NOMO-1 (cell line): ENCODE results near the gene CDKN2A.

ENCODE experiments used
- DNase-seq, 2 experiments: peaks; one replicate each; lab custom pipeline; 2025; ENCODE audit not compliant: unreplicated experiment in 2 of 2; lab: John Stamatoyannopoulos, UW

Gene CDKN2A

DNA sequence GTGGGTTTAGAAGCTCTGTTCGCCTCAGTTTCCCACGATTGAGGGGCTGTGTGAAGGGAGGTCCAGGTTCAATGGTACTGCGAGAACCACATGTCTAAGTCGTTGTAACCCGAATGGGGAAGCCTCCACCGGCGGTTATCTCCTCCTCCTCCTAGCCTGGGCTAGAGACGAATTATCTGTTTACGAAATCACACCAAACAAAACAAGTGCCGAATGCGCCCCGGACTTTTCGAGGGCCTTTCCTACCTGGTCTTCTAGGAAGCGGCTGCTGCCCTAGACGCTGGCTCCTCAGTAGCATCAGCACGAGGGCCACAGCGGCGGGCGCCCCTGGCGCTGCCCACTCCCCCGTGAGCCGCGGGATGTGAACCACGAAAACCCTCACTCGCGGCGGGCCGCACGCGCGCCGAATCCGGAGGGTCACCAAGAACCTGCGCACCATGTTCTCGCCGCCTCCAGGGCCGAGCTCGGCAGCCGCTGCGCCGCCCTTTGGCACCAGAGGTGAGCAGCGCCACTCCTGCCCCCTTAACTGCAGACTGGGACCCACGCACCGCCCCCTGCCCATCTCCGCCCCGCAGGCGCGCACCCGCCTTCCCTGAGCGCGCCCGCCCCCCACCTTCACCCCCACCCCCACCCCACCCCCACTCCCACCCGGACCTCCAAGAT lies at the start of gene CDKN2A:
Gene CDKN2A, minus strand, starts transcription at position 500 of the 663 bp plus-strand sequence.
- DNase-seq = no peak

DNA sequence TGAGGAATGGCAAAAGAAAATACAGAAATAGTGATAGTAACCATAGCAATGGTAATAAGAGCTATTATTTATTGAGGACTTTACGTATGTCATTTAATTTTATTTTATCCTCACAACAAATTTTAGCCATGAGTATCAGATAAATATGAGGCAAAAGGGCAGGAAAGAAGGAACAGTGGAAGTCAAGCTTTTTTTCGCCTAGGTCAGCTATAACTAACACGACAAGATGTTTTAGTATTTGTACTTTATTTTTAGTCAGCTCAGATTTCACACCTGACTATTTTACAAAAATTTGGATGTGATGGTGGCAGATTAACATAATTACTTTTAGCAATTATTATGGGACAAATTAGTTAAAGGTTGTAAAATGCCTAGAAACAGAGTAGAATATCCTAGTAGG lies 49.7 kb upstream of the CDKN2A start:
- no peak for DNase-seq

DNA sequence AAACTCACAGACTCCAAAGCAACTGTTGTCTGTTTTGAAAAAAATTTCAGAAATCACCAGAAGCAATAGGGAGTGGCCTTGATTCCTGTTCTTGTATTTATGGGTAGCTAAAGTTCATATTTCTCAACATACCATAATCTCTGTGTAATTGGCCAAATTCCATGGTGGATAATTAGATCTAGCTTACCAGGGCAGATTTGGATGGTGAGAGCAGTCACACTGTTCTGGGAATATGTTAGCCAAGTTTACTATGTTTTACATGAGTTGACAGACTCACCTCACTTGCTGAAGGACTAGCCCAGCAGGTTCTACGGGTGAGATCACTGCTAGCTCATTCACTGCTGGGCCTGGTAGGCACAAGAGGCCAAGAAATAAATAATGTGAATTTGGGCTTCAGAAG lies 47.6 kb upstream of the CDKN2A start:
- DNase-seq = no peak

DNA sequence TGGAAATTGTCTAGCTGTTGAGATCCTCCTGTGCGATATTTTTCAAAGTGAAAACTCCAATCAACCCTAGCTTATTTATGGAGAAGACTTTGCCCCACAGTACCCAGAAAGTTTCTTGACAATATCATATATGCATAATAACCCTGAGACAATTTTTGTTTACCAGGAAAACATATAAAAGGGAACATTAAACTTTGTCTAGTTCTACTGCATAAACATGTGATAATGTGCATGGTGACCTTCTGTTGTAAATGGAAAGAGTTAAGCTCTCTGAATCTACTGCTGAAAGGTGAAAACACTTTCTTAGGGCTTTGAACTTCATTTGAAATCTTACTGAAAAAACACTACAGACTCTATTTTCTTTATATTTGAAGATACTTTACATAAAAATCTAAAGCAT lies 47.2 kb upstream of the CDKN2A start:
- DNase-seq = no peak

DNA sequence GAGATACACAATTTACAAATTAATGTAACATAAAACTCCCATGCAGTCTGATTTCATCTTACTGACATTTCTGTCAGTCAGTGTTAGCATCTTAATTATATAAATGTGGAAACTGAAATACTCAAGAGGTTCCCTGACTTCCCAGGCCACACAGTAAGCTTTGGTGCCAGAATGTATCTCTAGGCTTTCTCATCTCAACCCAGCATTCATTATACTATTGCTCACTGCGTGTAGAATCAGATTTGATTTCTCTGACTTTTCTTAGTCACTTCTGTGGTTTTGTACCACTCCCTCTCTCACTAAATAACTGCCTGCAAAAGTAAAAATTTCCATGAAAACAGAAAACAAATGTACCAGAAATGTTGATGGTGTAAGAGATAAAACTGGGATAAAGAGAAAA lies 46.6 kb upstream of the CDKN2A start:
- DNase-seq = no peak

DNA sequence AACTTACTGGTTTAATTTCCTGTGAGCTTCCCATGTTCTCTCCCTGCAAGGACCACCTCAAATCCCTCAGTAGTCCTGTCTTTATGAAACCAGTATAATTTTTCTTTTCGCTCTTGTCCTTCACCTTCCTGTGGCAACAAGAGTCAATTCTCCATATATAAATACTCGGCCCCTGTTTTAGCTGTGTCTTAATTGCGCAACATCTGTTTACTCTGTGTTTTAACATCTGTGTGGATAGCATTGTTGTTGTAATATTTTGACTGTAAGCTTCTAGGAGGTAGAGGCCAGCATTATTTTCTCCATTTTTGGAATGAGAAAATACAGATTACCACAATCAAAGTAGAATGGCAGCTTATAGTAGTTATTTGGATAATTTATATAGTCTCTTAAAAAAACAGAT lies 45.1 kb upstream of the CDKN2A start:
- DNase-seq = no peak

DNA sequence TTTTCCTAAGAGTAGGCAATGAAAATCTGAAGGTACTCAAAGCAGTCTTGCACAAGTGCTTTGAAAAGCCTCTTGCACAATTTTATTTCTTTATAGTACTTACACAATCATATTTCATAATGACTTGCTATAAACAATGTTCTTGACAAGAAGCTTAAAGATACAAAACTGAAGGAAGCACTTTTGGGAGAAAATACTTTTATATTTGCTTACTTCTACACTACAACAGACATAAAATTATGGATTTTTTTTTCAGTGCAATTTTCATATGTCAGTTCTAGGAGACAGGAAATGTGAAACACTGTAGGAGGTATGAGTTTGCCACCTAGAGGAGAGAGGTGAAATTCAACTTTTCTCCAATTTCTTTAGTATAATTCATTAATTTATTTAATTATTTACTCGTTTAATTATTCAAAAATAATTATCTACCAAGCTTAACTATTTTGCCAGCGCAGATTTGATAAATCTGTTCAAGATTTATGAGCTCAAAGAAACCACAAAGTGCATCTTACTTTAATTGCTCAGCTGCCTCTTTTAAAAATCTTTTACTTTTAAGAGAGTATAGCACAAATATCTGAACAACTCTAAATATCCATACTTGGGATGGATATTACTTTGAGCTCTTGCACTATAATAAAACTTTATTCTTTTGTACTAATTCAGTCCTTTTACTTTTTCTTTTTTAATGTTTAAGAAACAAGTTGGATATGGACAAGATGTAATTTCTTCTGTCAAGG lies 43.9 kb upstream of the CDKN2A start:
- no peak for DNase-seq

DNA sequence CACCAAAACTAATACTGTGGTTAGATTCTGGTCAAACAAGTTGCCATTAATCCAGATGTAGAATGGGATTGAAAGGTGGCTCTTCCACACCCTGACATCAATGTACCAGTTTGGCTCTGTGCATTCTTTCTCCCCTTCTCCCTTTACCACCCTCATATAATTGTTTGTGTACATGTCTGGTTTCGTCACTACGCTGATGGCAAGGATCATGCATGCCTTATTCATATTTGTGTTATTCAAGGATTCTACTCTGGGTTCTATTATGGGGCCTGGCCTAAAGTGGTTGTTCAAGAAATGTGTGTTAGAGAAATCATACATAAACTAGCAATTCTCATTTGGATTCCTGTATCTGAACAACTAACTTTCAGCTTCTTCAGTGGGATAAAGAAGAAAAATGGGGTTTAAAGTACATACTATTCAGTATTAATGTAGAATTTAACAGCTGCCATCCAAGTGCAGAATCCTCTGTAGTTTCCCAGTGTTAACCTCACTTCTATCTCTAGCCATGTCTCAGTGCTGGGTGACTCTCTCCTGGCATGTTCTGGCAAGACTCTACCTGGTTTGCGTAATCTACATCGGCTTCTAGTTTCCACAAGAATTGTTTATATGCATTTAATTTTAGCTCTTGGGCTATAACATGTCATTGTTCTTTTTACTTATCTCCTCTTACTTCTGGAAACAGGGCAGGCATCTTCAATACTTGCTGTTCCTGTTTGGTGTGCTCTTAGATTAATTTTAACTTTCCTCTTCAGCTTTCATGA lies 42.9 kb upstream of the CDKN2A start:
- DNase-seq = no peak

DNA sequence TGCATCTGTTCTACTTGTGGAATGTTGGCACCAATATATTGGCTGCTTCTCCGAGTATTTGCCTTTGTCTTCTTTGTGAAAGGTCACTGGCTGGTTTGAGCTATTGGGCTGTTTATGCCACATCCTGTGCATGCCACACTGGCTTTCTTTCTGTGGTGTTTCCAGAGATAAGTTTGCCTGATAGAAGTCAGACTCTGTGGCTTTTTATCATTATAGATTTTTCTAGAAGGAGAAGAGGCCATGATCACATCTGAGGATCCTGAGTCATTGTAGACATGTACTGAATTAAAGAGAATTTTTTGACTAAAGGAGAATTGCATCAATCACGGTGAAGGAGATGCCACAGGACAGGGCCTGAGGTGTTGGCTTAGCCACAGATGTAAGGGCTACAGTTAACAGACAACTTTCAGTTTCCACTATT lies 41.4 kb upstream of the CDKN2A start:
- no peak for DNase-seq

DNA sequence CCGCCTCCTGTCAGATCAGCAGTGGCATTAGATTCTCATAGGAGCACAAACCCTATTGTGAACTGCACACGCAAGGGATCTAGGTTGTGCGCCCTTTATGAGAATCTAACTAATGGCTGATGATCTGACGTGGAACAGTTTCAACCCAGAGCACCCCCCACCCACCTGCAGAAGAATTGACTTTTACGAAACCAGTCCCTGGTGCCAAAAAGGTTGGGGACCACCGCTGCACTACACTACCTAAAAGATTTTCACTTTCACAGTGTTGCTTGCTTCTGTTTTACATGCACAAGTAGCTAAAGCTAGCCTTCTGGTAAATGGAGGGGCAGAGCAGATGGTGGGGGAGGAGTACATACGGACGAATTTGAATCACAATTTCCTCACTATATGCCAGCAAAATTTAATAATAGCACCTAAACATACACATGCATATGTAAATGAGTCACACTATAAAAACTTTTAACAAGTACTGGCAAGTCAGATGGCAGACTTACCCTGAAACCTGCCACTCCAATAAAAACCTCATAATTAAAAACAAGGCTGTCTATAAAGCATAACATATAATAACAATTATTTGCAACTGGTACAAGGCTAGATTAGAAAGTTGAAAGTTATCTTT lies 38.9 kb upstream of the CDKN2A start:
- DNase-seq = no peak

DNA sequence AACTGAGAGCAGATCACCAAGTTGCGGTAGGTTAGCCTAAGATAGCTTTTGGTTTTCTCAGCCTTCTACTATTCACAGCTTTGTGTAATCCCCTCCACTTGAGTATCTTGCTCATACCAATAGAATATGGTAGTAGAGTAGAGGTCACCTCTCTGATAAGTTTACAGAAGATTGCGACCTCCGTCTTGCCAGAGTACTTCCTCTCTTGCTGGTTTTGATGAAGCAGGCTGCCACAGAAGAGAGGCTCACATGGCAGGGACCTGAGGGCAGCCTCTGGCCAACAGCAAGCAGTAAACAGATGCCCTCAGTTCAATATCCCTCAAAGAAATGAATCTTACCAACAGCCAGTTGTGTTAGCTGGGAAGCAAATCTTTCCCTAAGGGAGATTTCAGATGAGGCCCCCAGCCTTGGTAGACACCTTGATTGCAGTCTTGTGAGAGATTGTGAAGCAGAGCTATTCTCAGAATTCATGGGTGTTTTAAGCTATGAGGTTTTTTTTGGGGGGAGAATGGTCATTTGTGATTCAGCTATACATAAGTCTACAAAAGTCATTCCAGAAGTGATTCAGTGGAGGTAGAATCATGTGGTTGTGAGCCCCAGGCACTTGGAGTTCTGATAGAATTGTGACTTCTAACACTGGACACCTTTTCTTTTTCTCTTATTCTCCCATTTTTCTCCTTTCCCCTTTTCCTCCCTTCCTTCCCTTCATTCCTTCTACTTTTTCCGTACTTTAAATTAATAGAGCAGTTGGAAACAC lies 37.6 kb upstream of the CDKN2A start:
- DNase-seq = no peak

DNA sequence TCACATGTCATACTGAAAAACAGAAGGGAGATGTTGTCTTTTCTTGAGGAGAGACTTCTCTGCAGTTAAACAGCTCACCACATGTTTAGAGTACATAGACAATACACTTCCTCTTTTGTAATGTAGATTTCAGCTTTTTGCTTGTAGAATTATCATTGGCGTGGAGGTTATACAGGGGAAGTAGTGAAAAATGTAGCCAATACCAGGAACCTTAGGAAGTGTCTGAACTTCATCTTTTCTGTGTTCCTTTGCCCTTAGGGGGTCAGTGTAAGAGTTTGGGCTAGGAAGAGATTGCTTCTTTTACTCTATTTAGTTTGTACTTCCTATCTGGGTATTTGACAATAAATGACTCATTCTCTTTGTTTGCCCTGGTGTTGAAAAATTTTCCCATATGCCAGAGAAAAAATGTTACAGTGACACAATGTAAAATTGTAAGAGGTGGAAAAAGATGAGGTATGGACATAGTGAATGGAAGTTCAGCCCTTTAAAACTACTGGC lies 36.0 kb upstream of the CDKN2A start:
- DNase-seq = no peak

DNA sequence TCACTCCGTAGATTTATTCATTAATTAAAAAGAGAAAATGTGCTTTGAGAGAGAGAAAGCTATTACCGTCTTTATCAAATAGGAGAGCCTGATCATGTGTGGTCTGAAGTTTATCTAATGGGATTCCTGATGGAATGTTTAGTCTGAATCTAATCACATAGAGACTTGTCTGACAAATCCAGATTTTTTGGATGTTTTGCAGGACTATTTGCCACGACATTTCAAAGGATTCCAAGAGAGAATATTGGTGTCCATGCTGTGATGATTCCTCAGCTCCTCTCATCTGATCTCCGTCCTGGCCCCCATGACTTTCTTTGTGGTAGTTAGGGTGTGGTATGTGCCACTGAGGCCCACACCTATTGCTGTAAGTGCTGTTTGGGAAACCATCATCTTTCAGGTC lies 35.0 kb upstream of the CDKN2A start:
- DNase-seq = no peak

DNA sequence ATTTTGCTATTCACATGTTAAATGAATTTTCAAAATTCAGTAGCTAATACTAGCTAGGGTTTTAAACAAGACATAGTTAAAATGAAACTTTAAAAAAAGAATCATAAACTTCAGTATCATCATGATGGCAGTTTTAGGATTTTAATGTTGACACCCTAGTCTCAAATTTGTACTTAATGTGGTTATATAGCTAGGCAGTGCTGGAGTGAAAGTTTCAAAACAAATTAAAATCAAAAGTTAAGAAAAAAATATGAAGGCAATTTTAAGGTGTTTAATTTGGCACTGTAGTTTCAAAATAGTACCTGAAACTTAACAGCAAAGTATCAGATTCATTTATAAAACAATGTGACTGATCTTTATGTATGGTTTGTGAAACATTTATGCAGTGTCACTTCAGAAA lies 34.2 kb upstream of the CDKN2A start:
- DNase-seq = no peak

DNA sequence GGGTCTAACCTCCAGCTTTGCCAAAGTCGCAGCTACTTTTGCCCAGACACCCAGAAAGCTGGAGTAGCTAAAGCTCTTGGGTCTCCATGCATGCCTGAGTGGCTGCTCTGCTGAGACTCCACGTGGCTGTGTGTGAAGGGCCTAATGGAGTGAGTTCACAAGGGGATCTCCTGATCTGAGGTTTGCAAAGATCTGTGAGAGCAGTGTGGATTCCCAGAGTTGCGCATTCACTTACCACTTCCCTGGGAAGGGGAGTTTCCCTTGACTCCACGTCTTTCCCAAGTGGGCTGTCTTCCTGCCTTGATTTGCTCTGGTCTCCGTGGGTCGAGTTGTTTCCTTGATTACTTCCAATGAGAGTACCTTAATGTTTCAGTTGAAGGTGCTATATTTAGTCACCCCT lies 32.5 kb upstream of the CDKN2A start:
- DNase-seq = no peak

DNA sequence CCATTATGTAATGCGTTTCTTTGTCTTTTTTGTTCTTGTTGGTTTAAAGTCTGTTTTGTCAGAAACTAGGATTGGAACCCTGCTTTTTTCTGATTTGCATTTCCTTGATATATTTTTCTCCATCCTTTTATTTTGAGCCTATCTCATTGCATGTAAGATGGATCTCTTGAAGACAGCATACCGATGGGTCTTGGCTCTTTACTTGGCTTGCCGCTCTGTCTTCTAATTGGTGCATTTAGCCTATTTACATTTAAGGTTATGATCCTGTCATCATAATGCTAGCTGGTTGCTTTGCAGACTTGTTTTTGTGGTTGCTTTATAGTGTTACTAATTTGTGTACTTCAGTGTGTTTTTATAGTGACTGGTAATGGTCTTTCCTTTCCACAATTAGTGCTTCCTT lies 28.2 kb upstream of the CDKN2A start:
- no peak for DNase-seq

DNA sequence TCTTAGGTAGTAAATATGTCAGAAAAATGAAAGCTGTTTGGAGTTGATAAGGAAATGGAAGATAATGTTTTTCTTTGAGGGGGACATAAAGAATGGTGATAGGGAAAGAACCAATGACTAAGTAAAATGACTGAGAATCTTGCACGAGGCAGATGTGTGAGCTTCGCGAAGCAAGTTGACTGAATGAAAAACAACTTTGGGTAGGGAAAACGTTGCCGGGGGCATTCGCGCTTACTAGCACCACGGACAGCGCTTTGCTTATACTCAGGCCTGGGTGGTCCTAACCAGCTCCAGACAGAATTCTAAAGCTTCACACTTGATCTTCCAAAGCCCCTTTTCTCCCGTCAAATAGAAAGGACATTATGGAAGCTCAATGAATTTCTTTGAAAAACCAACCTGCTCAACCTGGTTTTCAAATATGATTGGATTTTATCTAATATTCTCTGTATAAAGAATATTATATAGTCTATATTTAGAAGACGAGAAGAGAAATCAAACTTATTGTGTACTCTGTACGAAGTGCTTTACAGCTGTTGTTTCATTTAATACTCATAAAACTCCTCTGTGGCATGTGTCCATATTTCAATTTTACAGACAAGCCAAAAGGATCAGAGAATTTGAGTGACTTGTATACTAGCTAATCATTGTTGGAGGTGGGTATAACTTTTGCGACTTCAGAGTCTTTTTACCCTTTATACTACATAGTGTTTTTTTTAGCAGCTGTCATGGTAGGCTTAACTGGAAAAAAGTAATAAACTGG lies 16.9 kb upstream of the CDKN2A start:
- no peak for DNase-seq

DNA sequence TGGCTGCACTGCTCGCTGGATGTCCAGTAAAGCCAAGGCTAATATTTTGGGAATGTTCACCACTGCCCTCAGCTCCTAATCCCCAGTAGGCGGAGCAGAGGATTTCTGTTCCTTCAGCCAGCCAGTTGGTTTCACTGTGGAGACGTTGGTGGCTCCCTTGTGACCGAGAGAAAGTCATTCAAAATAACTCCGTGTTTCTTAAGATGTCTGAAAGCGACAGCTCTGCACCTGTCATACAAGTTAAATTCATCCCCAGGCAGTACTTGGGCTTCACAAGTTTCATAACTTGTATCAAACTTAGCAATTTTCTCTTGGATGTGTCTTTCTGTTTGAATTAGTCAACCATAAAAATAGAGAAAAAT lies 15.3 kb upstream of the CDKN2A start:
- no peak for DNase-seq

DNA sequence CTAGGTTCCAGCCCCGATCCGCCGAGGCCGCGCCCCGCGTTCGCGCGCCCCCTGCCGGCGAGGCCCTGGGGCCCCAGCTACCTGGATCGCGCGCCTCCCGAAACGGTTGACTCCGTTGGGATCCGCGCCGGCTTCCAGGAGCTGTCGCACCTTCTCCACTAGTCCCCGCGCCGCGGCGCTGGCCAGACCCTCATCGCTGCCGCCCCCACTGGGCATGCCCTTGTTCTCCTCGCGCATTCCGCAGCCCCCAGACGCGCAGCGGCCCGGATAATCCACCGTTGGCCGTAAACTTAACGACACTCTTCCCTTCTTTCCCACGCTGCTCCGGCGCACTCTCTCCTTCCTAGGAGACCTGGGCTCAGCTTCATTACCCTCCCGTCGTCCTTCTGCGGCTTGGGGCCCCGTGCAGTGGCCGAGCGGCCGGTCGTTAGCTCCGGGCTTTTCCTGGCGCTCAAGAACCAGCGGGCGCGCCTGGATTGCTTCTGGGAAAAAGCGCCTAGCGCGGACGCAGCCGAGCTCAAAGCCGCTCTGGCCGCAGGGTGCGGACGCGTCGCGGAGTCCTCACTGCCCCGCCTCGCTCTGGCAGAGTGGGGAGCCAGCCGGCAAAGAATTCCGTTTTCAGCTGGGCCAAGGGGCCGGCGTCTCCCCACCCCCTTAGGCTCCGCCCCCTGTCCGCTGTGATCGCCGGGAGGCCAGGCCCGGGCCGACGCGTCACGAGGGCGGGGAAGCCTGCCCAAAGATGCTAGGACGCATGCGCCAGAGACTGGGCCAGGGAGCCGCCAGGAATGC lies 14.7 kb upstream of the CDKN2A start, which contains the start of gene CDKN2B:
Gene CDKN2B, minus strand, starts transcription at position 589 of the 789 bp plus-strand sequence. Its CDS starts 352 bp downstream, at position 237.
- DNase-seq = no peak
